Transverse colon (tissue), 4 donors: Measurements from ENCODE around the gene ARHGDIG.

Source experiments
- POLR2A ChIP-seq: fragments of 450-650 bp; IDR thresholded peaks from one replicate; pipeline ENCODE4 v1.6.1; 2016; ENCODE audit warnings: antibody characterized with exemption, mild to moderate bottlenecking, moderate library complexity
- POLR2AphosphoS5 ChIP-seq, 3 donors: sonication (generic); formaldehyde crosslinking; IDR thresholded peaks; one replicate each; pipeline ENCODE4 v1.6.1; 2016; ENCODE audit warnings: antibody characterized with exemption in 3 of 3
- TF ChIP-seq, protein P1 (sequence below), 5 experiments: fragments of 200-600 bp in 3 of 5; fragments of 450-650 bp in 2 of 5; sonication (generic) in 3 of 5; IDR thresholded peaks; 1 replicate in 2 of 5; 2 replicates in 3 of 5; pipeline ENCODE4 v1.5.1; 2016 to 2017; ENCODE audit warnings: antibody characterized with exemption in 5 of 5, inconsistent platforms in 3 of 5, mild to moderate bottlenecking in 2 of 5, moderate library complexity in 1 of 5

GRCh38 chr16:245105-245504, 35.3 kb upstream of the ARHGDIG start:
- TF ChIP-seq, protein P1, sequence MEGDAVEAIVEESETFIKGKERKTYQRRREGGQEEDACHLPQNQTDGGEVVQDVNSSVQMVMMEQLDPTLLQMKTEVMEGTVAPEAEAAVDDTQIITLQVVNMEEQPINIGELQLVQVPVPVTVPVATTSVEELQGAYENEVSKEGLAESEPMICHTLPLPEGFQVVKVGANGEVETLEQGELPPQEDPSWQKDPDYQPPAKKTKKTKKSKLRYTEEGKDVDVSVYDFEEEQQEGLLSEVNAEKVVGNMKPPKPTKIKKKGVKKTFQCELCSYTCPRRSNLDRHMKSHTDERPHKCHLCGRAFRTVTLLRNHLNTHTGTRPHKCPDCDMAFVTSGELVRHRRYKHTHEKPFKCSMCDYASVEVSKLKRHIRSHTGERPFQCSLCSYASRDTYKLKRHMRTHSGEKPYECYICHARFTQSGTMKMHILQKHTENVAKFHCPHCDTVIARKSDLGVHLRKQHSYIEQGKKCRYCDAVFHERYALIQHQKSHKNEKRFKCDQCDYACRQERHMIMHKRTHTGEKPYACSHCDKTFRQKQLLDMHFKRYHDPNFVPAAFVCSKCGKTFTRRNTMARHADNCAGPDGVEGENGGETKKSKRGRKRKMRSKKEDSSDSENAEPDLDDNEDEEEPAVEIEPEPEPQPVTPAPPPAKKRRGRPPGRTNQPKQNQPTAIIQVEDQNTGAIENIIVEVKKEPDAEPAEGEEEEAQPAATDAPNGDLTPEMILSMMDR (IDR thresholded peaks at IDR 0.05), result no peak
- TF ChIP-seq POLR2A (no peak), POLR2AphosphoS5 (IDR thresholded peaks at IDR 0.05) (no peak)
